Sigmoid colon (tissue), 7 donors: Measurements from ENCODE around the gene SLC22A31. TPM values are rescaled to one million over a fixed set of nuclear protein-coding genes. Genes with fewer than 3 reads are reported as not detected.

Source experiments
- DNase-seq: peaks from one replicate; pipeline ENCODE4 v3.0.0-alpha.2; 2019
- H3K27ac ChIP-seq, 4 donors: fragments of 200-600 bp; sonication (generic); one replicate each; pipeline ENCODE4 v1.5.1; 2016 to 2019; ENCODE audit warnings: mild to moderate bottlenecking in 1 of 4
- H3K27me3 ChIP-seq, 3 donors: fragments of 200-600 bp; sonication (generic); one replicate each; pipeline ENCODE4 v1.5.1; 2019; ENCODE audit warnings: mild to moderate bottlenecking in 1 of 3
- H3K36me3 ChIP-seq, 4 donors: fragments of 200-600 bp; sonication (generic); one replicate each; pipeline ENCODE4 v1.5.1; 2016 to 2019
- H3K4me1 ChIP-seq, 4 donors: fragments of 200-600 bp; sonication (generic); one replicate each; pipeline ENCODE4 v1.5.1; 2017 to 2019
- H3K4me3 ChIP-seq, 4 donors: fragments of 200-600 bp; sonication (generic); one replicate each; pipeline ENCODE4 v1.5.1; 2017 to 2019; ENCODE audit warnings: mild to moderate bottlenecking in 2 of 4, moderate library complexity in 1 of 4
- H3K9me3 ChIP-seq, 4 donors: fragments of 200-600 bp in 3 of 4; sonication (generic) in 3 of 4; one replicate each; pipeline versions ENCODE4 v1.5.1 to v1.6.1; 2013 to 2019
- CTCF ChIP-seq, 4 experiments: fragments of 450-650 bp in 3 of 4; fragments of 200-600 bp in 1 of 4; IDR thresholded peaks; one replicate each; pipeline ENCODE4 v1.5.1; 2016 to 2019; ENCODE audit warnings: antibody characterized with exemption in 4 of 4, mild to moderate bottlenecking in 3 of 4, moderate library complexity in 2 of 4
- EP300 ChIP-seq, 4 donors: sonication (generic); formaldehyde crosslinking; IDR thresholded peaks; one replicate each; pipeline ENCODE4 v1.6.1; 2017; ENCODE audit warnings: antibody characterized with exemption in 4 of 4
- POLR2A ChIP-seq, 2 donors: fragments of 450-650 bp; IDR thresholded peaks; one replicate each; pipeline ENCODE4 v1.6.1; 2016; ENCODE audit warnings: antibody characterized with exemption in 2 of 2, mild to moderate bottlenecking in 2 of 2, moderate library complexity in 2 of 2
- POLR2AphosphoS5 ChIP-seq, 4 donors: sonication (generic); formaldehyde crosslinking; IDR thresholded peaks; one replicate each; pipeline ENCODE4 v1.6.1; 2017; ENCODE audit warnings: antibody characterized with exemption in 4 of 4
- WGBS, 2 donors: extraction: QIAGEN DNeasy Blood & Tissue Kit; methylation state at CpG; one replicate each; pipeline ENCODE4 v1.1.7; 2013; 5-methylcytosine and 5-hydroxymethylcytosine counted together
- intact Hi-C: fragments of 100-400 bp; cut with DNase I; formaldehyde crosslinking; loops from one replicate; pipeline ENCODE4 v1.15.1; 2023
- polyA plus RNA-seq, 3 donors: library from polyadenylated mRNA; stranded (reverse); fragments of 200-250 nt; gene quantifications; one replicate each; pipeline ENCODE4 v1.2.3, GENCODE V29; 2013
- total RNA-seq, 4 donors: library from RNA; depleted of rRNA; stranded (reverse); fragments of >200 nt; gene quantifications; one replicate each; pipeline ENCODE4 v1.1.0, GENCODE V29; 2016
- donor health status: healthy with polysubstance abuse.
- donor health status: Bipolar disorder and iron deficiency.
- donor health status: healthy.

The SLC22A31 gene
- total and polyA plus RNA-seq, 7 donors = 0.87 TPM; not detected in 6

- DNase-seq = no peak
- H3K9me3 ChIP-seq = peaks cover 0 to 3% (median 1%) of the 10 kb centered on the region in 4 donors
- 80 to 89% methylated on average over 26 of the region's 26 CpGs for WGBS, 2 donors
- no peak overlapping the region for H3K27ac ChIP-seq
- intact Hi-C loops = no loop called here
- no peak overlapping the region for H3K4me3 ChIP-seq
- H3K4me1 ChIP-seq = peaks cover 0 to 31% (median 18%) of the 10 kb centered on the region in 4 donors
- H3K27me3 ChIP-seq = peaks cover 41 to 61% (median 58%) of the 10 kb centered on the region in 3 donors
- H3K36me3 ChIP-seq = no peaks in the 10 kb centered on the region
- TF ChIP-seq POLR2AphosphoS5 (IDR thresholded peaks at IDR 0.05) = no peak
- no peak for TF ChIP-seq CTCF (IDR thresholded peaks at IDR 0.05)
- TF ChIP-seq EP300 (IDR thresholded peaks at IDR 0.05) = no peak
- TF ChIP-seq POLR2A (IDR thresholded peaks at IDR 0.05) = no peak
These were observed 2.5 kb downstream of the SLC22A31 start for GRCh38 chr16:89197633-89198416.

DNA sequence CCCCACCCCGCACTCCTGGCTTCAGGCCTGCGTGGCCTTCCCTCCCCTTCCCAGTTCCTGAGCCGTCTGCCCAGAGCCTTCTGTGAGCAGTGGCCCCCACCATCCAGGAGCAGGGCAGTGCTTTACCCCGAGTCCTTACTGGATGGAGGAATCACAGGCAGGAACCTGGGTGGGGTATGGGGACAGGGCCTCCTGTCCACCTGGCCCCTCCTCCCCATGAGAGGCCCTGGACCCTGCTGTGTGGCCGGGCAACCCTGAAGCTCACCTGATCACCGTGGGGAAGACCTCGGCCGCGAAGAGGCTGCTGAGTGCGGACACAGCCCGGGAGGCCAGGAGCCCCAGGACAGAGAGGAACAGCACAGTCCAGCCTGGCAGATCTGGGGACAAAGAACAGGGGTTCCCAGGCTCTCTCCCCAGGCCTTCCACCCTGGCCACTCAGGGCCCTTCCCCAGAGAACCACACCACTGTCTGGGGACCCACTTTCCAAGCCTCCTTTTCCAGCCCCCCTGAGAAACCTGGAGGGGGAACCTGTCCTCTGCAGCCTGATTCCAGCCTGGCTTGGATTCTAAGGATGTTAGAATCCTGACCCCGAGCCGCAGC lies 3.2 kb downstream of the SLC22A31 start:
- H3K36me3 ChIP-seq = no peaks in the 10 kb centered on the region
- DNase-seq = no peak
- no peak overlapping the region for H3K4me3 ChIP-seq
- TF ChIP-seq EP300 (IDR thresholded peaks at IDR 0.05) (no peak), POLR2AphosphoS5 (IDR thresholded peaks at IDR 0.05) (no peak), POLR2A (IDR thresholded peaks at IDR 0.05) (no peak), CTCF (IDR thresholded peaks at IDR 0.05) (no peak)
- peaks cover 0 to 31% (median 22%) of the 10 kb centered on the region in 4 donors for H3K4me1 ChIP-seq
- peaks cover 35 to 54% (median 53%) of the 10 kb centered on the region in 3 donors for H3K27me3 ChIP-seq
- 86 to 92% methylated on average over 13 of the region's 13 CpGs for WGBS, 2 donors
- H3K9me3 ChIP-seq = no peaks in the 10 kb centered on the region
- intact Hi-C loops = no loop called here
- no peak overlapping the region for H3K27ac ChIP-seq

DNA sequence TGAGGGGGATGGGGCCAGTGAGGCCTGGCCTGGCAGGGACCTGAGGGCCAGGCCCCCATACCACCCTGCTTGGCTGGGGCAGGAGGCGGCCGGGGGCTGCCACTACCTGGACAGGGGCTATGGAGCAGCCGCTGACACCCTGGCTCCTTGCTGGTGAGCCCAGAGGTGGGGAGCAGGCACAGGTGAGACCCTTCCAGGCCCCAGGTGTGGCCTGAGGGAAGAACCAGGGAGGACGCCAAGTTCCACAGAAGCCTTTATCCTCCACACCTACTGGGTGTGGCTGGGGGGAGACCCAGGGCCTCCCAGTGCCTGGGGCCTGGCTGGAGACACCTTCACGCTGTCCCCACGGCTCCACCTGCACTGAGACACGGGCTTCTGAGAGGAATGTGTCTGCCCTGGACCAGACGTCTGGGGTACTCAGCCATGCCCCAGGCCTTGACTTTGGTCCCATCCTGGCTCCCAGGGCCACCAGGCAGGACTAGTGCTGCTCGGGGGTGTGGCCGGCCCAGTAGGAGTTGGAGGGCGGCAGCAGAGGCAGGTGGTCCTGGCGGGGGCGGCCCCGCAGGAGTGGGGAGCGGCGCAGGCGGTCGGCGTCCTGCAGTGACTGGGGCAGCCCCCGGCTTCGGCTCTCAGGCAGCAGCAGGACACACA lies 4.7 kb downstream of the SLC22A31 start:
- no peak for DNase-seq
- intact Hi-C loops = no loop called here
- WGBS, 2 donors = 71 to 86% methylated on average over 21 of the region's 21 CpGs
- TF ChIP-seq POLR2A (IDR thresholded peaks at IDR 0.05) = no peak
- no peak for TF ChIP-seq POLR2AphosphoS5 (IDR thresholded peaks at IDR 0.05)
- TF ChIP-seq EP300 (IDR thresholded peaks at IDR 0.05) = no peak
- no peak for TF ChIP-seq CTCF (IDR thresholded peaks at IDR 0.05)
- H3K27me3 ChIP-seq = peaks cover 29 to 54% (median 53%) of the 10 kb centered on the region in 3 donors
- no peaks in the 10 kb centered on the region for H3K9me3 ChIP-seq
- H3K4me1 ChIP-seq = peaks cover 0 to 26% (median 17%) of the 10 kb centered on the region in 4 donors
- no peak overlapping the region for H3K27ac ChIP-seq
- H3K4me3 ChIP-seq = no peak overlapping the region
- H3K36me3 ChIP-seq = no peaks in the 10 kb centered on the region

DNA sequence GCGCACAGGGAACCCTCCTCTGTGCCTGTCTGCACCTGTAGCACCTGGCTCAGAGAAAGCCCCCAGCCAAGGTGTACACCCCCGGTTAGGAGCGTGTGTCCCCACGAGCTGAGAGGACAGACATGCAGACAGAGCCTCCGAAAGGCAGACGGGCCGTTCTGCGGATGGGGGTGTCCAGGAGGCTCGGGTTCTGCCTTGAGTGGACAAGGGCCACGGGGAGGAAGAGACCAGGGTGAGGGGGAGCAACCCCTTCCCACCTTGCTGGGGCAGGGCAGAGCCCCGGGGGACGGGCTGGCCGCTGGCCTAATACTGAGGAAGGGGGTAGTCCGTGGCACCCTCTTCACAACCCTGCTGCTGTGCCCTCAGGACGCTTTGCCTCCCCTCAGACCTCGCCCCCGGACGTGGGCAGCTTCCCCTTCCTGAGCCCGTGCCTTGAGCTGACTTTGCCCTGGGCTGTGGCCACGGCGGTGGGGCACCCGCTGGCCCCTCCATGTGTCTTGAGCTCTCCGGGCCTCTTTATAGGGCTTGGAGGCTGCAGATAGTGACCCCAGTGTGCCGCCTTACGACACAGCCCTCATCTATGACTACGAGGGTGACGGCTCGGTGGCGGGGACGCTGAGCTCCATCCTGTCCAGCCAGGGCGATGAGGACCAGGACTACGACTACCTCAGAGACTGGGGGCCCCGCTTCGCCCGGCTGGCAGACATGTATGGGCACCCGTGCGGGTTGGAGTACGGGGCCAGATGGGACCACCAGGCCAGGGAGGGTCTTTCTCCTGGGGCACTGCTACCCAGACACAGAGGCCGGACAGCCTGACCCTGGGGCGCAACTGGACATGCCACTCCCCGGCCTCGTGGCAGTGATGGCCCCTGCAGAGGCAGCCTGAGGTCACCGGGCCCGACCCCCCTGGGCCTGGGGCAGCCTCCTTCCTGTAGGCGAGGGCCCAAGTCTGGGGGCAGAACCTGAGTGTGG lies 5.7 kb downstream of the SLC22A31 start:
- Histone ChIP-seq H3K4me1 (peaks cover 0 to 18% (median 13%) of the 10 kb centered on the region in 4 donors), H3K9me3 (no peaks in the 10 kb centered on the region), H3K36me3 (no peaks in the 10 kb centered on the region), H3K4me3 (no peak overlapping the region), H3K27ac (no peak overlapping the region), H3K27me3 (peaks cover 20 to 47% (median 45%) of the 10 kb centered on the region in 3 donors)
- 79 to 84% methylated on average over 45 of the region's 45 CpGs for WGBS, 2 donors
- no peak for TF ChIP-seq POLR2A (IDR thresholded peaks at IDR 0.05)
- no peak for TF ChIP-seq EP300 (IDR thresholded peaks at IDR 0.05)
- no peak for TF ChIP-seq CTCF (IDR thresholded peaks at IDR 0.05)
- no peak for TF ChIP-seq POLR2AphosphoS5 (IDR thresholded peaks at IDR 0.05)
- no peak for DNase-seq
- intact Hi-C loops = no loop called here
